SHP77 (cell line): Measurements from ENCODE around the gene IL17REL.
A peak's percentile ranks its signal among the peaks of the same experiment; 100 is the strongest.

ENCODE experiments used
- DNase-seq, 2 experiments: peaks; one replicate each; lab custom pipeline; 2025; lab: John Stamatoyannopoulos, UW

IL17REL gene

GRCh38 chr22:50046019-50046415, 33.5 kb upstream of the IL17REL start:
- DNase-seq, result no peak

GRCh38 chr22:50045211-50046018, 32.9 kb upstream of the IL17REL start:
- DNase-seq, result no peak

- DNase-seq, result no peak
These were observed 32.0 kb upstream of the IL17REL start for GRCh38 chr22:50044485-50045118.

GRCh38 chr22:50041361-50042065, 28.9 kb upstream of the IL17REL start:
- DNase-seq, result peak in 1 of 2 experiments; percentile 37

- DNase-seq, result peak in 1 of 2 experiments; percentile 41
These were observed 28.2 kb upstream of the IL17REL start for GRCh38 chr22:50040717-50041116.

GRCh38 chr22:50039669-50040443, 27.3 kb upstream of the IL17REL start:
- no peak for DNase-seq

GRCh38 chr22:50035976-50036724, 23.6 kb upstream of the IL17REL start:
- no peak for DNase-seq

- no peak for DNase-seq
These were observed 22.7 kb upstream of the IL17REL start for GRCh38 chr22:50035131-50035881.

GRCh38 chr22:50034126-50035081, 21.8 kb upstream of the IL17REL start:
- DNase-seq, result no peak

- DNase-seq, result no peak
These were observed 20.5 kb upstream of the IL17REL start for GRCh38 chr22:50032941-50033601.

- DNase-seq, result no peak
These were observed 19.7 kb upstream of the IL17REL start for GRCh38 chr22:50032109-50032871.

- no peak for DNase-seq
These were observed 18.9 kb upstream of the IL17REL start for GRCh38 chr22:50031189-50032091.

GRCh38 chr22:50030297-50031188, 18.0 kb upstream of the IL17REL start:
- peak; percentile 75 to 85 for DNase-seq

GRCh38 chr22:50027639-50028537, 15.3 kb upstream of the IL17REL start:
- DNase-seq, result peak in 1 of 2 experiments; percentile 61

- DNase-seq, result no peak
These were observed 13.4 kb upstream of the IL17REL start for GRCh38 chr22:50025993-50026392.
